Panc1 (cell line): ENCODE results near the gene DNASE1L2. TPM values are rescaled to one million over a fixed set of nuclear protein-coding genes. Genes with fewer than 3 reads are reported as not detected.

Experiments
- ATAC-seq: fragments of 200-7000 bp; cut with Tn5 transposase; 2 replicates; pipeline ENCODE4 v1.9.1; 2020; ENCODE audit warnings: mild to moderate bottlenecking, moderate library complexity
- BruUV-seq: library from RNA; stranded (reverse); fragments of 400-500 nt; replicated peaks from 2 replicates; lab custom pipeline; 2021; lab: Mats Ljungman, UMichigan
- CTCF ChIA-PET: fragments of 300-600 bp; sonication (Branson Sonifier 250); formaldehyde crosslinking; loops from one replicate; lab custom pipeline; 2022; ENCODE audit warnings: antibody characterized with exemption; lab: Charles Lee
- POLR2A ChIA-PET: fragments of 300-600 bp; sonication (Branson Sonifier 250); formaldehyde crosslinking; loops from one replicate; lab custom pipeline; 2022; ENCODE audit warnings: antibody characterized with exemption; lab: Charles Lee
- DNase-seq: peaks from one replicate; pipeline ENCODE4 v3.0.0-alpha.2; 2010; ENCODE audit warnings: low read depth, low spot score
- H3K27ac ChIP-seq: 2 replicates; pipeline ENCODE4 v1.5.1; 2011; ENCODE audit warnings: mild to moderate bottlenecking, low read length, inconsistent platforms
- H3K27me3 ChIP-seq: fragments of 200-500 bp; sonication (Bioruptor generic); 2 replicates; pipeline ENCODE4 v1.6.0; 2014; ENCODE audit warnings: low read length, inconsistent platforms; ENCODE audit not compliant: control insufficient read depth, insufficient read depth
- H3K36me3 ChIP-seq: fragments of 200-500 bp; sonication (Bioruptor generic); 2 replicates; pipeline ENCODE4 v1.5.1; 2014; ENCODE audit warnings: inconsistent platforms, mild to moderate bottlenecking, low read length, moderate library complexity; ENCODE audit not compliant: control insufficient read depth, insufficient read depth
- H3K4me1 ChIP-seq: 2 replicates; pipeline ENCODE4 v1.5.1; 2011; ENCODE audit warnings: inconsistent platforms, mild to moderate bottlenecking, low read length, moderate library complexity; ENCODE audit not compliant: control insufficient read depth, insufficient read depth
- H3K4me3 ChIP-seq, 2 experiments: 2 replicates each; pipeline ENCODE4 v1.5.1; 2011 to 2012; ENCODE audit warnings: low read depth in 2 of 2, low read length in 2 of 2, mild to moderate bottlenecking in 2 of 2, inconsistent platforms in 1 of 2, moderate library complexity in 1 of 2
- H3K9me3 ChIP-seq: fragments of 200-500 bp; sonication (Bioruptor generic); 2 replicates; pipeline ENCODE4 v1.5.1; 2014; ENCODE audit warnings: low read depth, mild to moderate bottlenecking, inconsistent platforms, low read length, moderate library complexity; ENCODE audit not compliant: control insufficient read depth, insufficient read depth
- POLR2AphosphoS5 ChIP-seq: IDR thresholded peaks from 2 replicates; pipeline ENCODE4 v1.6.1; 2012; ENCODE audit warnings: mild to moderate bottlenecking, low read depth, low read length, moderate library complexity
- SIN3A ChIP-seq: IDR thresholded peaks from 2 replicates; pipeline ENCODE4 v1.6.1; 2012; ENCODE audit warnings: low read depth, mild to moderate bottlenecking, low read length, moderate library complexity, borderline replicate concordance; ENCODE audit not compliant: insufficient read depth
- TCF7L2 ChIP-seq: IDR thresholded peaks from 2 replicates; pipeline ENCODE4 v1.6.1; 2011; ENCODE audit warnings: mild to moderate bottlenecking, low read depth, low read length, inconsistent platforms
- in situ Hi-C: cut with HindIII; loops from 2 replicates; pipeline ENCODE4 v1.10.0; 2016; ENCODE audit warnings: low sequenced_read_pairs, low pct_unique_long_range_greater_than_20kb
- intact Hi-C: fragments of 100-400 bp; cut with micrococcal nuclease; formaldehyde crosslinking; loops from one replicate; pipeline ENCODE4 v1.10.0; 2022; ENCODE audit not compliant: unreplicated experiment
- total RNA-seq: library from RNA; stranded (reverse); gene quantifications from one replicate; pipeline ENCODE4 v1.2.1, GENCODE V29; 2021; ENCODE audit not compliant: unreplicated experiment
- TF ChIP-seq, protein P1 (sequence below), 2 experiments: IDR thresholded peaks; 2 replicates each; pipeline ENCODE4 v1.6.1; 2011 to 2012; ENCODE audit warnings: low read depth in 2 of 2, control low read depth in 1 of 2, low read length in 1 of 2, mild to moderate bottlenecking in 1 of 2, moderate library complexity in 1 of 2; ENCODE audit not compliant: insufficient read depth in 1 of 2
- TF ChIP-seq, protein P2 (sequence below): fragments of 450-650 bp; IDR thresholded peaks from 2 replicates; pipeline ENCODE4 v1.5.1; 2017; ENCODE audit warnings: mild to moderate bottlenecking

The DNASE1L2 gene
- total RNA-seq, 1 experiment from 2014 or later: 4.4 TPM

DNA sequence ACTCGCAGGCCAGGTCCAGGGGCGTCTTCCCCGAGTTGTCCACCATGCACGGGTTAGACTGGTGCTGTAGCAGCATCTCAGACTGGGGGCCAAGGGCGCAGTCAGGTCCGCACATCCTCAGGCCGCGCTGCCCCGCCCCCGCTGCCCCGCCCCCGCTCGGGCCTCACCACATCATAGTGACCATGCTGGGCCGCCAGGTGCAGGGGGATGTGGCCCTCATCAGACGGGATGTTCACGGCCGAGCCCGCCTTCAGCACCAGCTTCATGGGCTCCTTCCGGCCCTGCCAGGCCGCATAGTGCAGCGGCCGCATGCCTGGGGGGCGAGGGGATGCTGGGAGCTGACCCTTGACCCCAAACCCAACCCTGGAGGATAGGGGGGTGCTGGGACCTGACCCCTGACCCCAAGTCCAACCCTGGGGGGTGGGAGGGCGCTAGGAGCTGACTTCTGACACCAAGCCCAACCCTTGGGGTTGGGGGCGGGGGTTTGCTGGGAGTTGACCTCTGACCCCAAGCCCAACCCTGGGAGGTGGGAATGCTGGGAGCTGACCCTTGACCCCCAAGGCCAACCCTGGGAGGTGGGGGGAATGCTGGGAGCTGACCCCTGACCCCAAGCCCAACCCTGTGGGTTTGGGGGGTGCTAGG, 46.9 kb upstream of the DNASE1L2 start:
- CTCF ChIA-PET: no interaction called here

DNA sequence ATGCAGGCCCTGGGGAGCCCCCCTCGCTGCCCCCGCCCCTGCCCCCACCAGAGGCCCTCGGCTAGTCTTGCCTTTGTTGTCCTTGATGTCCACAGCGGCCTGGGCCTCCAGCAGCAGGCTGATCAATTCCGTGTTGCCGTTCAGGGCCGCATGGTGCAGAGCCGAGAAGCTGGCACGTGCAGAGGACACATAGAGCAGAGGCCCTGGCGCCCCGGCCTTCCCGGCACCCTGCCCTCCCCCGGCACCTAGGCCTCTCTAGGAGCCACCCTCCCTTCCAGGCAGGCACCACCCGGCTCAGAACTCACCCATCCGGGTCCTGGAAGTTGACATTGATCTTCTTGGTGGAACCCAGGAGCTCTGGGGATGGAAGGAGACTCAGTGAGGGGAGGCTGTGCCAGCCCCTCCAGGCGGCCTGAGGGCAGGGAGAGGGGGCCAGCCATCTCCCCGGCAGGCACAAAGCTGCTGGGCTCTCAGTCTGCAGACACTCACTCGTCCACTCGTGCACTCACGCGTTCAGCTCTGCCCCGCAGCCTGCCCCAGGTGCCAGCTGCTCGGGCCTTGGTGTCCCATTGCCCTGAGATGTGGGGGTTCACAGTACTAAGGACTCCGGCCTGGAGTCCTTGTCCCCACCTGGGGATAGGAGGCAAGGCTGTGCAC, 46.1 kb upstream of the DNASE1L2 start:
- TF ChIP-seq POLR2AphosphoS5: no peak
- TF ChIP-seq, protein P1, sequence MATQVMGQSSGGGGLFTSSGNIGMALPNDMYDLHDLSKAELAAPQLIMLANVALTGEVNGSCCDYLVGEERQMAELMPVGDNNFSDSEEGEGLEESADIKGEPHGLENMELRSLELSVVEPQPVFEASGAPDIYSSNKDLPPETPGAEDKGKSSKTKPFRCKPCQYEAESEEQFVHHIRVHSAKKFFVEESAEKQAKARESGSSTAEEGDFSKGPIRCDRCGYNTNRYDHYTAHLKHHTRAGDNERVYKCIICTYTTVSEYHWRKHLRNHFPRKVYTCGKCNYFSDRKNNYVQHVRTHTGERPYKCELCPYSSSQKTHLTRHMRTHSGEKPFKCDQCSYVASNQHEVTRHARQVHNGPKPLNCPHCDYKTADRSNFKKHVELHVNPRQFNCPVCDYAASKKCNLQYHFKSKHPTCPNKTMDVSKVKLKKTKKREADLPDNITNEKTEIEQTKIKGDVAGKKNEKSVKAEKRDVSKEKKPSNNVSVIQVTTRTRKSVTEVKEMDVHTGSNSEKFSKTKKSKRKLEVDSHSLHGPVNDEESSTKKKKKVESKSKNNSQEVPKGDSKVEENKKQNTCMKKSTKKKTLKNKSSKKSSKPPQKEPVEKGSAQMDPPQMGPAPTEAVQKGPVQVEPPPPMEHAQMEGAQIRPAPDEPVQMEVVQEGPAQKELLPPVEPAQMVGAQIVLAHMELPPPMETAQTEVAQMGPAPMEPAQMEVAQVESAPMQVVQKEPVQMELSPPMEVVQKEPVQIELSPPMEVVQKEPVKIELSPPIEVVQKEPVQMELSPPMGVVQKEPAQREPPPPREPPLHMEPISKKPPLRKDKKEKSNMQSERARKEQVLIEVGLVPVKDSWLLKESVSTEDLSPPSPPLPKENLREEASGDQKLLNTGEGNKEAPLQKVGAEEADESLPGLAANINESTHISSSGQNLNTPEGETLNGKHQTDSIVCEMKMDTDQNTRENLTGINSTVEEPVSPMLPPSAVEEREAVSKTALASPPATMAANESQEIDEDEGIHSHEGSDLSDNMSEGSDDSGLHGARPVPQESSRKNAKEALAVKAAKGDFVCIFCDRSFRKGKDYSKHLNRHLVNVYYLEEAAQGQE (IDR thresholded peaks at IDR 0.05; ENCODE audit: insufficient read depth in 1 of 2, low read depth in 2 of 2, low read length in 1 of 2): no peak
- no peak for TF ChIP-seq SIN3A
- TF ChIP-seq TCF7L2: no peak
- TF ChIP-seq, protein P2, sequence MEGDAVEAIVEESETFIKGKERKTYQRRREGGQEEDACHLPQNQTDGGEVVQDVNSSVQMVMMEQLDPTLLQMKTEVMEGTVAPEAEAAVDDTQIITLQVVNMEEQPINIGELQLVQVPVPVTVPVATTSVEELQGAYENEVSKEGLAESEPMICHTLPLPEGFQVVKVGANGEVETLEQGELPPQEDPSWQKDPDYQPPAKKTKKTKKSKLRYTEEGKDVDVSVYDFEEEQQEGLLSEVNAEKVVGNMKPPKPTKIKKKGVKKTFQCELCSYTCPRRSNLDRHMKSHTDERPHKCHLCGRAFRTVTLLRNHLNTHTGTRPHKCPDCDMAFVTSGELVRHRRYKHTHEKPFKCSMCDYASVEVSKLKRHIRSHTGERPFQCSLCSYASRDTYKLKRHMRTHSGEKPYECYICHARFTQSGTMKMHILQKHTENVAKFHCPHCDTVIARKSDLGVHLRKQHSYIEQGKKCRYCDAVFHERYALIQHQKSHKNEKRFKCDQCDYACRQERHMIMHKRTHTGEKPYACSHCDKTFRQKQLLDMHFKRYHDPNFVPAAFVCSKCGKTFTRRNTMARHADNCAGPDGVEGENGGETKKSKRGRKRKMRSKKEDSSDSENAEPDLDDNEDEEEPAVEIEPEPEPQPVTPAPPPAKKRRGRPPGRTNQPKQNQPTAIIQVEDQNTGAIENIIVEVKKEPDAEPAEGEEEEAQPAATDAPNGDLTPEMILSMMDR: no peak
- H3K27me3 ChIP-seq: no peaks in the 10 kb centered on the region
- CTCF ChIA-PET: no interaction called here
- POLR2A ChIA-PET: no interaction called here
- DNase-seq: no peak
- no TSS peak for BruUV-seq
- no peaks in the 10 kb centered on the region for H3K9me3 ChIP-seq
- H3K36me3 ChIP-seq: no peaks in the 10 kb centered on the region
- in situ Hi-C loops: no loop called here
- H3K4me1 ChIP-seq: peaks cover 5% of the 10 kb centered on the region; the same call in 1 of the 2 replicates
- no peak for ATAC-seq
- no peak overlapping the region for H3K4me3 ChIP-seq
- intact Hi-C loops: no loop called here
- no peak overlapping the region for H3K27ac ChIP-seq

More for the DNA sequence above, 46.9 kb upstream of the DNASE1L2 start:
- no peaks in the 10 kb centered on the region for H3K9me3 ChIP-seq
- no peak overlapping the region for H3K4me3 ChIP-seq
- POLR2A ChIA-PET: no interaction called here
- no peaks in the 10 kb centered on the region for H3K27me3 ChIP-seq
- TF ChIP-seq POLR2AphosphoS5: no peak
- TF ChIP-seq, protein P1 (IDR thresholded peaks at IDR 0.05; ENCODE audit: insufficient read depth in 1 of 2, low read depth in 2 of 2, low read length in 1 of 2): no peak
- TF ChIP-seq TCF7L2: no peak
- TF ChIP-seq, protein P2: no peak
- TF ChIP-seq SIN3A: no peak
- H3K4me1 ChIP-seq: 0 out of 2 replicates have a peak, but pooled peaks cover 5% of the 10 kb centered on the region
- no peaks in the 10 kb centered on the region for H3K36me3 ChIP-seq
- in situ Hi-C loops: no loop called here
- no peak for DNase-seq
- H3K27ac ChIP-seq: no peak overlapping the region
- ATAC-seq: no peak
- no TSS peak for BruUV-seq
- intact Hi-C loops: no loop called here
